Endothelial cell of umbilical vein (primary cell): ENCODE results near the gene ZBTB37.

Experiments
- CTCF ChIP-seq, 2 donors: IDR thresholded peaks; 1 replicate in 1 of 2; 2 replicates in 1 of 2; pipeline ENCODE4 v1.5.1; 2011; ENCODE audit warnings: low read length in 2 of 2, mild to moderate bottlenecking in 2 of 2, moderate library complexity in 2 of 2, control low read depth in 1 of 2, inconsistent platforms in 1 of 2, low read depth in 1 of 2; ENCODE audit not compliant: insufficient read depth in 1 of 2; ENCODE audit errors: extremely low read depth in 1 of 2
- EZH2 ChIP-seq: IDR thresholded peaks from 2 replicates; pipeline ENCODE4 v1.6.1; 2012; ENCODE audit warnings: borderline replicate concordance, low read depth, mild to moderate bottlenecking, moderate library complexity, low read length, inconsistent platforms; ENCODE audit not compliant: severe bottlenecking
- POLR2AphosphoS5 ChIP-seq: IDR thresholded peaks from 2 replicates; pipeline ENCODE4 v1.6.1; 2012; ENCODE audit warnings: low read depth, mild to moderate bottlenecking, control low read depth, low read length, moderate library complexity; ENCODE audit not compliant: insufficient read depth

GRCh38 chr1:173934440-173934839, 66.3 kb downstream of the ZBTB37 start:
- no peak for TF ChIP-seq POLR2AphosphoS5
- no peak for TF ChIP-seq CTCF (IDR thresholded peaks at IDR 0.05; ENCODE audit: extremely low read depth in 1 of 2, insufficient read depth in 1 of 2, low read depth in 1 of 2, low read length in 2 of 2)
- no peak for TF ChIP-seq EZH2
